B cell (primary cell): ENCODE results near the gene RORB. TPM values are rescaled to one million over a fixed set of nuclear protein-coding genes. Genes with fewer than 3 reads are reported as not detected.

ENCODE experiments used
- ATAC-seq: fragments of 200-7000 bp; cut with Tn5 transposase; one replicate; pipeline ENCODE4 v1.10.0; 2021; ENCODE audit warnings: low read depth, mild to moderate bottlenecking, moderate number of reproducible peaks, moderate library complexity
- CTCF ChIA-PET: fragments of 350-600 bp; sonication (Branson Sonifier 250); formaldehyde crosslinking; loops from one replicate; lab custom pipeline; 2021; ENCODE audit warnings: antibody characterized with exemption, inconsistent platforms; lab: Charles Lee
- POLR2A ChIA-PET: fragments of 350-600 bp; sonication (Branson Sonifier 250); formaldehyde crosslinking; loops from one replicate; lab custom pipeline; 2021; ENCODE audit warnings: antibody characterized with exemption; lab: Charles Lee
- DNase-seq: peaks from one replicate; pipeline ENCODE4 v3.0.0; 2013
- H2AFZ ChIP-seq: 2 replicates; pipeline ENCODE4 v1.6.1; 2012; ENCODE audit warnings: mild to moderate bottlenecking, low read depth, low read length; ENCODE audit not compliant: insufficient read depth, poor library complexity, severe bottlenecking
- H3K27ac ChIP-seq, 2 donors: 1 replicate in 1 of 2; 2 replicates in 1 of 2; pipeline ENCODE4 v1.5.1; 2012 to 2013; ENCODE audit warnings: low read length in 2 of 2, mild to moderate bottlenecking in 2 of 2, moderate library complexity in 1 of 2
- H3K27me3 ChIP-seq, 4 experiments: fragments of 200-600 bp in 1 of 4; sonication (generic) in 1 of 4; replicated peaks in 1 of 4; 1 replicate in 2 of 4; 2 replicates in 2 of 4; pipeline versions ENCODE4 v1.6.1 to v1.7.0; 2013 to 2016; ENCODE audit warnings: low read length in 3 of 4, mild to moderate bottlenecking in 2 of 4, mixed read lengths in 1 of 4, moderate library complexity in 1 of 4; ENCODE audit not compliant: insufficient read depth in 4 of 4, control insufficient read depth in 3 of 4; ENCODE audit errors: control extremely low read depth in 1 of 4
- H3K36me3 ChIP-seq, 2 experiments: replicated peaks in 1 of 2; 1 replicate in 1 of 2; 2 replicates in 1 of 2; pipeline versions ENCODE4 v1.6.1 to v1.7.1; 2013; ENCODE audit warnings: low read length in 1 of 2; ENCODE audit not compliant: insufficient read depth in 2 of 2, control insufficient read depth in 1 of 2; ENCODE audit errors: control extremely low read depth in 1 of 2, extremely low read depth in 1 of 2
- H3K4me1 ChIP-seq, 2 donors: fragments of 200-600 bp in 1 of 2; sonication (generic) in 1 of 2; 1 replicate in 1 of 2; 2 replicates in 1 of 2; pipeline versions ENCODE4 v1.5.1 to v1.6.1; 2013 to 2017; ENCODE audit warnings: low read length in 2 of 2; ENCODE audit not compliant: control insufficient read depth in 2 of 2, insufficient read depth in 2 of 2
- H3K4me2 ChIP-seq: replicated peaks from 2 replicates; pipeline ENCODE3; 2012; ENCODE audit warnings: mild to moderate bottlenecking, low read depth, low read length; ENCODE audit not compliant: poor library complexity, severe bottlenecking
- H3K4me3 ChIP-seq, 5 experiments: fragments of 200-600 bp in 1 of 5; sonication (generic) in 1 of 5; 1 replicate in 3 of 5; 2 replicates in 2 of 5; pipeline versions ENCODE4 v1.5.1 to v1.7.0; 2011 to 2016; ENCODE audit warnings: low read length in 4 of 5, mild to moderate bottlenecking in 4 of 5, low read depth in 2 of 5, control low read depth in 1 of 5, moderate library complexity in 1 of 5; ENCODE audit not compliant: insufficient read depth in 1 of 5; ENCODE audit errors: control extremely low read depth in 1 of 5, extremely low read depth in 1 of 5
- H3K79me2 ChIP-seq: fragments of 200-600 bp; sonication (generic); one replicate; pipeline ENCODE4 v1.6.0; 2016; ENCODE audit warnings: low read length; ENCODE audit not compliant: control insufficient read depth, insufficient read depth
- H3K9ac ChIP-seq: fragments of 200-600 bp; sonication (generic); 2 replicates; pipeline ENCODE4 v1.6.1; 2017; ENCODE audit warnings: mild to moderate bottlenecking, low read length, moderate library complexity
- H3K9me3 ChIP-seq, 3 donors: one replicate each; pipeline versions ENCODE4 v1.6.1 to v1.7.1; 2013; ENCODE audit warnings: low read length in 2 of 3; ENCODE audit not compliant: control insufficient read depth in 2 of 3, insufficient read depth in 1 of 3; ENCODE audit errors: control extremely low read depth in 1 of 3
- H4K20me1 ChIP-seq: 2 replicates; pipeline ENCODE4 v1.6.0; 2012; ENCODE audit warnings: mild to moderate bottlenecking, low read length; ENCODE audit not compliant: insufficient read depth, control insufficient read depth, poor library complexity, severe bottlenecking
- H3K27ac Mint-ChIP-seq: one replicate; pipeline ENCODE4 v1.8.0; 2021; ENCODE audit warnings: mixed read lengths
- H3K27me3 Mint-ChIP-seq: one replicate; pipeline ENCODE4 v1.8.0; 2021; ENCODE audit warnings: mixed read lengths
- H3K4me1 Mint-ChIP-seq: one replicate; pipeline ENCODE4 v1.8.0; 2021; ENCODE audit warnings: mixed read lengths
- H3K4me3 Mint-ChIP-seq: one replicate; pipeline ENCODE4 v1.8.0; 2021; ENCODE audit warnings: mixed read lengths
- H3K9me3 Mint-ChIP-seq: one replicate; pipeline ENCODE4 v1.8.0; 2022; ENCODE audit warnings: mixed read lengths; ENCODE audit not compliant: insufficient read depth
- EZH2 ChIP-seq: IDR thresholded peaks from 2 replicates; pipeline ENCODE4 v1.6.1; 2012; ENCODE audit warnings: borderline replicate concordance, low read depth, mild to moderate bottlenecking, moderate library complexity, low read length; ENCODE audit not compliant: insufficient read depth, poor library complexity, severe bottlenecking
- WGBS: methylation state at CpG from one replicate; pipeline ENCODE4 v1.1.5; 2013; ENCODE audit warnings: missing lambda C conversion rate; ENCODE audit not compliant: insufficient coverage; 5-methylcytosine and 5-hydroxymethylcytosine counted together
- intact Hi-C: fragments of 100-400 bp; cut with micrococcal nuclease; formaldehyde crosslinking; loops from one replicate; pipeline ENCODE4 v1.10.0; 2022
- polyA plus RNA-seq: library from polyadenylated mRNA; depleted of rRNA; stranded (reverse); fragments of >200 nt; gene quantifications from 2 replicates; pipeline ENCODE4 v1.2.3, GENCODE V29; 2012
- total RNA-seq, 2 donors: library from RNA; stranded (reverse); fragments of 120-200 nt in 1 of 2; gene quantifications; 1 replicate in 1 of 2; 2 replicates in 1 of 2; pipeline versions ENCODE4 v1.2.3 to v1.2.4, GENCODE V29; 2013 to 2022
- TF ChIP-seq, protein P1 (sequence below): fragments of 200-600 bp; IDR thresholded peaks from one replicate; pipeline ENCODE4 v1.8.0; 2022; ENCODE audit warnings: antibody characterized with exemption, mild to moderate bottlenecking

The RORB gene
- total and polyA plus RNA-seq, 2 donors (not counting 1 experiment from before 2014, with no cell fraction given) = 0.01 TPM; not detected in 1

DNA sequence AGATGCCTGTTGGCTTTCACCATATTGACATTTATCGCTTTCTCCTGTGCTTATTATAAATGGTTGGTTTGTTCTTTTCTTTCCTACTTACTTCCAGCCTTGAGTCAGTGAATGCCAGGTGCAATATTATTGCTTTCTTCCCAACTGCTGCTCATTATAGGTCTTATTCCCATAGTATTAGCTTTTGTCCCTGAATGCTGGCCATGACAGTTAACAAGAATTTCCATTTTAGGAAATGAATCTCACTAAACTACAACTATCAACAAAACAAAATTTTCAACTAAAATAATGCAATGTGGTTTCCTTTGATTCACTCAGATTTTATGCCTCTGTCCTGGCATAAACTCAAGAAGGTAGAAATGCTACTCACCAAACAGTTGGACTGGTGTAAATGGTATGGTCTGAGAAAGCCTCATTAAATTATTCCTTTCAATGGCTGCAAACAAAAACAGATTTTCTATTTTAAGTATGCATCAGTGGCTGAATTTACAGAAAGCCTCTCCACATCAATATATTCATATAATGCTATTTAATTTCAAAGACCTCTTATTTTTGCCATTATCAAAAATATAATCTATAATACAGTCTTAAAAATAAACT is 245.2 kb downstream of the RORB start:
- H3K27ac Mint-ChIP-seq = no peak overlapping the region
- no peaks in the 10 kb centered on the region for H3K4me1 Mint-ChIP-seq
- no CpG with 5 or more reads among the region's 1 CpG for WGBS
- H3K36me3 ChIP-seq = no peaks in the 10 kb centered on the region
- peaks cover 49% of the 10 kb centered on the region for H3K27me3 Mint-ChIP-seq
- ChIA-PET CTCF (interaction anchor here (1.0 kb wide), 1 partner anchor 12 kb away, joined by 4 read pairs; no protein-coding TSS in a partner anchor), POLR2A (no interaction called here)
- no peak overlapping the region for H3K4me3 ChIP-seq
- H3K9ac ChIP-seq = no peak overlapping the region
- H3K9me3 ChIP-seq = no peaks in the 10 kb centered on the region
- no peaks in the 10 kb centered on the region for H3K4me1 ChIP-seq
- no peak overlapping the region for H3K4me3 Mint-ChIP-seq
- no peaks in the 10 kb centered on the region for H3K9me3 Mint-ChIP-seq
- H3K27me3 ChIP-seq = peaks cover 0 to 13% (median 8%) of the 10 kb centered on the region in 4 experiments
- H3K27ac ChIP-seq = no peak overlapping the region
- ATAC-seq (no peak), DNase-seq (no peak)
- no peak overlapping the region for H3K4me2 ChIP-seq
- TF ChIP-seq, protein P1, sequence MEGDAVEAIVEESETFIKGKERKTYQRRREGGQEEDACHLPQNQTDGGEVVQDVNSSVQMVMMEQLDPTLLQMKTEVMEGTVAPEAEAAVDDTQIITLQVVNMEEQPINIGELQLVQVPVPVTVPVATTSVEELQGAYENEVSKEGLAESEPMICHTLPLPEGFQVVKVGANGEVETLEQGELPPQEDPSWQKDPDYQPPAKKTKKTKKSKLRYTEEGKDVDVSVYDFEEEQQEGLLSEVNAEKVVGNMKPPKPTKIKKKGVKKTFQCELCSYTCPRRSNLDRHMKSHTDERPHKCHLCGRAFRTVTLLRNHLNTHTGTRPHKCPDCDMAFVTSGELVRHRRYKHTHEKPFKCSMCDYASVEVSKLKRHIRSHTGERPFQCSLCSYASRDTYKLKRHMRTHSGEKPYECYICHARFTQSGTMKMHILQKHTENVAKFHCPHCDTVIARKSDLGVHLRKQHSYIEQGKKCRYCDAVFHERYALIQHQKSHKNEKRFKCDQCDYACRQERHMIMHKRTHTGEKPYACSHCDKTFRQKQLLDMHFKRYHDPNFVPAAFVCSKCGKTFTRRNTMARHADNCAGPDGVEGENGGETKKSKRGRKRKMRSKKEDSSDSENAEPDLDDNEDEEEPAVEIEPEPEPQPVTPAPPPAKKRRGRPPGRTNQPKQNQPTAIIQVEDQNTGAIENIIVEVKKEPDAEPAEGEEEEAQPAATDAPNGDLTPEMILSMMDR = no peak
- no peak for TF ChIP-seq EZH2
- no peak overlapping the region for H2AFZ ChIP-seq
- H3K79me2 ChIP-seq = no peaks in the 10 kb centered on the region
- intact Hi-C loops = loop anchor here (5.0 kb wide), 2 partner anchors 165 to 1540 kb away; no protein-coding TSS in a partner anchor
- no peaks in the 10 kb centered on the region for H4K20me1 ChIP-seq
